ENCODE results near the gene CTNNA3. TPM values are rescaled to one million over a fixed set of nuclear protein-coding genes. Genes with fewer than 3 reads are reported as not detected.

The CTNNA3 gene
- total RNA-seq, 1 experiment from 2014 or later = 0.32 TPM

DNA sequence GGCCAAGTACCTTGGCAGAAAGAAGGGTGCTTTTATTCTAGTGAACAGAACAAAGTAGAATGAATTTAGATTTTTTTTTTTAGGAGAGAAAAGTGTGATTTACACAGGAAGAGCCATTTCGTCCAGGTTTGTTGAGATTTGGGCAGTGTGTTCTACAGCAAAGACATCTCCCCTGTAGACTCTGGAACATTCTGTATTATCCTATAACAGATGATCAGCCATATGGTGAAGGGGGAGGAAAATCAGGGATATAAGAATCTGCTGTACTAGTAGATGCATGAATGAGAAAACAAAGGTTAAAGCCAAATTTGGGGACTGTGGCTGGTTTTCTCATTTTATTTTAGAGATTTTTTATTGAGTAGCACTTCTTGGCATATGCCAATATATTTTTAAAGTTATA, 1223.8 kb downstream of the CTNNA3 start:
- H3K4me2 ChIP-seq (ENCODE audit: low read length) = no peak overlapping the region

DNA sequence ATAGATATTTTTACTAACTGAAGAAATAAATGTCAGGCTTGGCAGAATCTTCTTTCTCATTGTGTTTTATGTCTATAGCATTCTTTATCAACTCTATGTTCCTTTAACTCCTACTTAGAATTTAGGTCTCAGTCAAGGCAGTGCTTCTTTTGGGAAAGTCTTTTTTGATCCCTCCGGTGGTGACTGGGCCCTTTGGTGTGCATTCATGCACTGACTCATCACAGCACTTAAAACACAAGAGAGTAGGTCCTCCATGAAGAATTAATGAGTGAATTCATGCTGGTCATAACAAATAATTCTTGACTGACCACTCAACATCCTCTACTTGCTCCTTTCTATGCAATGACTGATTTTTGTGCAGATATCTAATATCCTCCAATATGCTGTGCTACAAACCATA, 1229.0 kb downstream of the CTNNA3 start:
- Histone ChIP-seq H3K9me2 (ENCODE audit: insufficient read depth) (no peaks in the 10 kb centered on the region), H3K4me2 (ENCODE audit: low read length) (no peak overlapping the region), H3K9ac (ENCODE audit: low read length) (no peak overlapping the region), H3K4me3 (replicated peaks in 1 of 2; ENCODE audit: low read depth in 1 of 2, low read length in 2 of 2) (no peak overlapping the region), H3K9me3 (ENCODE audit: control insufficient read depth in 1 of 2, insufficient read depth in 1 of 2, low read depth in 1 of 2, low read length in 2 of 2) (no peaks in the 10 kb centered on the region), H3K27ac (ENCODE audit: low read depth, low read length) (no peak overlapping the region), H3K4me1 (ENCODE audit: control insufficient read depth in 1 of 2, insufficient read depth in 2 of 2, low read length in 2 of 2) (no peaks in the 10 kb centered on the region), H4K20me1 (ENCODE audit: insufficient read depth) (no peaks in the 10 kb centered on the region), H3K36me3 (ENCODE audit: control insufficient read depth in 1 of 2, insufficient read depth in 2 of 2, low read length in 2 of 2) (no peaks in the 10 kb centered on the region), H2AFZ (ENCODE audit: low read depth, low read length, poor library complexity, severe bottlenecking) (no peak overlapping the region), H3K27me3 (ENCODE audit: insufficient read depth, low read length) (no peaks in the 10 kb centered on the region), H3K79me2 (ENCODE audit: insufficient read depth, low read length) (no peaks in the 10 kb centered on the region)
- DNase-seq (ENCODE audit: low read depth, low spot score) = no peak
- ChIA-PET CTCF (no interaction called here), POLR2A (no interaction called here), RAD21 (ENCODE audit: low non-redundant PET in 1 of 2, low total read pairs in 2 of 2, uncharacterized antibody in 2 of 2, unreplicated experiment in 2 of 2) (no interaction called here)
- no peak for ATAC-seq
- no TSS peak for BruUV-seq (replicated peaks)
- intact Hi-C loops (cut with micrococcal nuclease) = no loop called here
- no peak for TF ChIP-seq EGR1 (IDR thresholded peaks at IDR 0.05; ENCODE audit: low read depth)
- no peak for TF ChIP-seq POLR2AphosphoS5 (IDR thresholded peaks at IDR 0.05; ENCODE audit: low read depth, low read length)
- TF ChIP-seq FOSL1 (IDR thresholded peaks at IDR 0.05; ENCODE audit: low read depth) = no peak
- TF ChIP-seq TCF7L2 (IDR thresholded peaks at IDR 0.05; ENCODE audit: borderline replicate concordance, extremely low read depth, insufficient read depth, insufficient read length) = no peak
- no peak for TF ChIP-seq CEBPB (IDR thresholded peaks at IDR 0.05; ENCODE audit: low read depth)
- no peak for TF ChIP-seq SIN3A (IDR thresholded peaks at IDR 0.05; ENCODE audit: low read depth)
- no peak for TF ChIP-seq POLR2A (IDR thresholded peaks at IDR 0.05; ENCODE audit: borderline replicate concordance, extremely low read depth, insufficient read depth, insufficient read length)
- no peak for TF ChIP-seq YY1 (IDR thresholded peaks at IDR 0.05; ENCODE audit: extremely low read depth, insufficient replicate concordance, low read depth, low read length)
- TF ChIP-seq, protein P1, sequence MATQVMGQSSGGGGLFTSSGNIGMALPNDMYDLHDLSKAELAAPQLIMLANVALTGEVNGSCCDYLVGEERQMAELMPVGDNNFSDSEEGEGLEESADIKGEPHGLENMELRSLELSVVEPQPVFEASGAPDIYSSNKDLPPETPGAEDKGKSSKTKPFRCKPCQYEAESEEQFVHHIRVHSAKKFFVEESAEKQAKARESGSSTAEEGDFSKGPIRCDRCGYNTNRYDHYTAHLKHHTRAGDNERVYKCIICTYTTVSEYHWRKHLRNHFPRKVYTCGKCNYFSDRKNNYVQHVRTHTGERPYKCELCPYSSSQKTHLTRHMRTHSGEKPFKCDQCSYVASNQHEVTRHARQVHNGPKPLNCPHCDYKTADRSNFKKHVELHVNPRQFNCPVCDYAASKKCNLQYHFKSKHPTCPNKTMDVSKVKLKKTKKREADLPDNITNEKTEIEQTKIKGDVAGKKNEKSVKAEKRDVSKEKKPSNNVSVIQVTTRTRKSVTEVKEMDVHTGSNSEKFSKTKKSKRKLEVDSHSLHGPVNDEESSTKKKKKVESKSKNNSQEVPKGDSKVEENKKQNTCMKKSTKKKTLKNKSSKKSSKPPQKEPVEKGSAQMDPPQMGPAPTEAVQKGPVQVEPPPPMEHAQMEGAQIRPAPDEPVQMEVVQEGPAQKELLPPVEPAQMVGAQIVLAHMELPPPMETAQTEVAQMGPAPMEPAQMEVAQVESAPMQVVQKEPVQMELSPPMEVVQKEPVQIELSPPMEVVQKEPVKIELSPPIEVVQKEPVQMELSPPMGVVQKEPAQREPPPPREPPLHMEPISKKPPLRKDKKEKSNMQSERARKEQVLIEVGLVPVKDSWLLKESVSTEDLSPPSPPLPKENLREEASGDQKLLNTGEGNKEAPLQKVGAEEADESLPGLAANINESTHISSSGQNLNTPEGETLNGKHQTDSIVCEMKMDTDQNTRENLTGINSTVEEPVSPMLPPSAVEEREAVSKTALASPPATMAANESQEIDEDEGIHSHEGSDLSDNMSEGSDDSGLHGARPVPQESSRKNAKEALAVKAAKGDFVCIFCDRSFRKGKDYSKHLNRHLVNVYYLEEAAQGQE (IDR thresholded peaks at IDR 0.05; ENCODE audit: low read depth) = no peak
- no peak for TF ChIP-seq ELF1 (IDR thresholded peaks at IDR 0.05; ENCODE audit: borderline replicate concordance, low read depth)
- TF ChIP-seq, protein P2, sequence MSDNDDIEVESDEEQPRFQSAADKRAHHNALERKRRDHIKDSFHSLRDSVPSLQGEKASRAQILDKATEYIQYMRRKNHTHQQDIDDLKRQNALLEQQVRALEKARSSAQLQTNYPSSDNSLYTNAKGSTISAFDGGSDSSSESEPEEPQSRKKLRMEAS (IDR thresholded peaks at IDR 0.05) = no peak
- no peak for TF ChIP-seq JUND (IDR thresholded peaks at IDR 0.05)
- no peak for TF ChIP-seq ZNF274 (IDR thresholded peaks at IDR 0.05; ENCODE audit: low read depth, low read length)
- no peak for TF ChIP-seq EZH2phosphoT487 (IDR thresholded peaks at IDR 0.05; ENCODE audit: borderline replicate concordance)

More for the DNA sequence above, 1223.8 kb downstream of the CTNNA3 start:
- intact Hi-C loops (cut with micrococcal nuclease) = no loop called here
- H3K36me3 ChIP-seq (ENCODE audit: control insufficient read depth in 1 of 2, insufficient read depth in 2 of 2, low read length in 2 of 2) = no peaks in the 10 kb centered on the region
- H3K27me3 ChIP-seq (ENCODE audit: insufficient read depth, low read length) = no peaks in the 10 kb centered on the region
- DNase-seq (ENCODE audit: low read depth, low spot score) (no peak), ATAC-seq (no peak)
- no peak overlapping the region for H3K4me3 ChIP-seq (replicated peaks in 1 of 2; ENCODE audit: low read depth in 1 of 2, low read length in 2 of 2)
- ChIA-PET CTCF (no interaction called here), POLR2A (no interaction called here), RAD21 (ENCODE audit: low non-redundant PET in 1 of 2, low total read pairs in 2 of 2, uncharacterized antibody in 2 of 2, unreplicated experiment in 2 of 2) (no interaction called here)
- H3K9me3 ChIP-seq (ENCODE audit: control insufficient read depth in 1 of 2, insufficient read depth in 1 of 2, low read depth in 1 of 2, low read length in 2 of 2) = no peaks in the 10 kb centered on the region
- no peaks in the 10 kb centered on the region for H3K9me2 ChIP-seq (ENCODE audit: insufficient read depth)
- TF ChIP-seq, protein P3, sequence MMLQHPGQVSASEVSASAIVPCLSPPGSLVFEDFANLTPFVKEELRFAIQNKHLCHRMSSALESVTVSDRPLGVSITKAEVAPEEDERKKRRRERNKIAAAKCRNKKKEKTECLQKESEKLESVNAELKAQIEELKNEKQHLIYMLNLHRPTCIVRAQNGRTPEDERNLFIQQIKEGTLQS (IDR thresholded peaks at IDR 0.05) = no peak
- TF ChIP-seq YY1 (IDR thresholded peaks at IDR 0.05; ENCODE audit: extremely low read depth, insufficient replicate concordance, low read depth, low read length) = no peak
- no peak for TF ChIP-seq RAD21 (IDR thresholded peaks at IDR 0.05; ENCODE audit: low read depth)
- TF ChIP-seq TCF7L2 (IDR thresholded peaks at IDR 0.05; ENCODE audit: borderline replicate concordance, extremely low read depth, insufficient read depth, insufficient read length) = no peak
- TF ChIP-seq, protein P2 (IDR thresholded peaks at IDR 0.05) = no peak
- no peak for TF ChIP-seq ZNF274 (IDR thresholded peaks at IDR 0.05; ENCODE audit: low read depth, low read length)
- TF ChIP-seq SIN3A (IDR thresholded peaks at IDR 0.05; ENCODE audit: low read depth) = no peak
- TF ChIP-seq JUND (IDR thresholded peaks at IDR 0.05) = no peak
- no peak for TF ChIP-seq FOSL1 (IDR thresholded peaks at IDR 0.05; ENCODE audit: low read depth)
- no peak for TF ChIP-seq CEBPB (IDR thresholded peaks at IDR 0.05; ENCODE audit: low read depth)
- TF ChIP-seq SRF (IDR thresholded peaks at IDR 0.05; ENCODE audit: low read depth) = no peak
- no peak for TF ChIP-seq ELF1 (IDR thresholded peaks at IDR 0.05; ENCODE audit: borderline replicate concordance, low read depth)
- no peak for TF ChIP-seq EGR1 (IDR thresholded peaks at IDR 0.05; ENCODE audit: low read depth)
- no TSS peak for BruUV-seq (replicated peaks)
- H4K20me1 ChIP-seq (ENCODE audit: insufficient read depth) = no peaks in the 10 kb centered on the region
- no peak overlapping the region for H2AFZ ChIP-seq (ENCODE audit: low read depth, low read length, poor library complexity, severe bottlenecking)
- H3K79me2 ChIP-seq (ENCODE audit: insufficient read depth, low read length) = no peaks in the 10 kb centered on the region
- H3K4me1 ChIP-seq (ENCODE audit: control insufficient read depth in 1 of 2, insufficient read depth in 2 of 2, low read length in 2 of 2) = no peaks in the 10 kb centered on the region
- H3K27ac ChIP-seq (ENCODE audit: low read depth, low read length) = no peak overlapping the region
- H3K9ac ChIP-seq (ENCODE audit: low read length) = no peak overlapping the region
